ENCODE results near the gene TMEM170A. TPM values are rescaled to one million over a fixed set of nuclear protein-coding genes. Genes with fewer than 3 reads are reported as not detected.

Gene TMEM170A
- total RNA-seq, 1 donor from 2014 or later: 29.1 TPM

- H3K36me3 ChIP-seq (ENCODE audit: control insufficient read depth, insufficient read depth, low read length): no peaks in the 10 kb centered on the region
- no peak for TF ChIP-seq CTCF (IDR thresholded peaks at IDR 0.05; ENCODE audit: insufficient read depth, low read length, poor library complexity, severe bottlenecking)
- H3K4me3 ChIP-seq (ENCODE audit: low read depth, low read length): no peak overlapping the region
- DNase-seq (ENCODE audit: low read depth): peak; percentile 74
- no peaks in the 10 kb centered on the region for H3K27me3 ChIP-seq (ENCODE audit: control insufficient read depth, insufficient read depth, low read length)
Measured at GRCh38 chr16:75483222-75483621, 18.7 kb upstream of the TMEM170A start.

GRCh38 chr16:75482434-75483205 lies 18.1 kb upstream of the TMEM170A start:
- no peak for DNase-seq (ENCODE audit: low read depth)
- Histone ChIP-seq H3K36me3 (ENCODE audit: control insufficient read depth, insufficient read depth, low read length) (no peaks in the 10 kb centered on the region), H3K4me3 (ENCODE audit: low read depth, low read length) (no peak overlapping the region), H3K27me3 (ENCODE audit: control insufficient read depth, insufficient read depth, low read length) (no peaks in the 10 kb centered on the region)
- TF ChIP-seq CTCF (IDR thresholded peaks at IDR 0.05; ENCODE audit: insufficient read depth, low read length, poor library complexity, severe bottlenecking): no peak

- DNase-seq (ENCODE audit: low read depth): no peak
- Histone ChIP-seq H3K36me3 (ENCODE audit: control insufficient read depth, insufficient read depth, low read length) (no peaks in the 10 kb centered on the region), H3K4me3 (ENCODE audit: low read depth, low read length) (no peak overlapping the region), H3K27me3 (ENCODE audit: control insufficient read depth, insufficient read depth, low read length) (no peaks in the 10 kb centered on the region)
- TF ChIP-seq CTCF (IDR thresholded peaks at IDR 0.05; ENCODE audit: insufficient read depth, low read length, poor library complexity, severe bottlenecking): no peak
Measured at GRCh38 chr16:75481475-75481874, 17.0 kb upstream of the TMEM170A start.

- H3K4me3 ChIP-seq (ENCODE audit: low read depth, low read length): no peak overlapping the region
- H3K36me3 ChIP-seq (ENCODE audit: control insufficient read depth, insufficient read depth, low read length): no peaks in the 10 kb centered on the region
- H3K27me3 ChIP-seq (ENCODE audit: control insufficient read depth, insufficient read depth, low read length): no peaks in the 10 kb centered on the region
- no peak for DNase-seq (ENCODE audit: low read depth)
- TF ChIP-seq CTCF (IDR thresholded peaks at IDR 0.05; ENCODE audit: insufficient read depth, low read length, poor library complexity, severe bottlenecking): no peak
Measured at GRCh38 chr16:75479421-75479990, 15.0 kb upstream of the TMEM170A start.

GRCh38 chr16:75478480-75479345 lies 14.2 kb upstream of the TMEM170A start:
- no peaks in the 10 kb centered on the region for H3K27me3 ChIP-seq (ENCODE audit: control insufficient read depth, insufficient read depth, low read length)
- TF ChIP-seq CTCF (IDR thresholded peaks at IDR 0.05; ENCODE audit: insufficient read depth, low read length, poor library complexity, severe bottlenecking): no peak
- no peaks in the 10 kb centered on the region for H3K36me3 ChIP-seq (ENCODE audit: control insufficient read depth, insufficient read depth, low read length)
- no peak for DNase-seq (ENCODE audit: low read depth)
- H3K4me3 ChIP-seq (ENCODE audit: low read depth, low read length): no peak overlapping the region

Measured in kidney epithelial cell (primary cell).